HG02642 (cell line): ENCODE results near the gene ZSCAN25.

Source experiments
- ATAC-seq: cut with Tn5 transposase; IDR thresholded peaks from one replicate; pipeline ENCODE4 v1.9.1; 2021; ENCODE audit warnings: mild to moderate bottlenecking; ENCODE audit not compliant: unreplicated experiment, poor library complexity

The ZSCAN25 gene

DNA sequence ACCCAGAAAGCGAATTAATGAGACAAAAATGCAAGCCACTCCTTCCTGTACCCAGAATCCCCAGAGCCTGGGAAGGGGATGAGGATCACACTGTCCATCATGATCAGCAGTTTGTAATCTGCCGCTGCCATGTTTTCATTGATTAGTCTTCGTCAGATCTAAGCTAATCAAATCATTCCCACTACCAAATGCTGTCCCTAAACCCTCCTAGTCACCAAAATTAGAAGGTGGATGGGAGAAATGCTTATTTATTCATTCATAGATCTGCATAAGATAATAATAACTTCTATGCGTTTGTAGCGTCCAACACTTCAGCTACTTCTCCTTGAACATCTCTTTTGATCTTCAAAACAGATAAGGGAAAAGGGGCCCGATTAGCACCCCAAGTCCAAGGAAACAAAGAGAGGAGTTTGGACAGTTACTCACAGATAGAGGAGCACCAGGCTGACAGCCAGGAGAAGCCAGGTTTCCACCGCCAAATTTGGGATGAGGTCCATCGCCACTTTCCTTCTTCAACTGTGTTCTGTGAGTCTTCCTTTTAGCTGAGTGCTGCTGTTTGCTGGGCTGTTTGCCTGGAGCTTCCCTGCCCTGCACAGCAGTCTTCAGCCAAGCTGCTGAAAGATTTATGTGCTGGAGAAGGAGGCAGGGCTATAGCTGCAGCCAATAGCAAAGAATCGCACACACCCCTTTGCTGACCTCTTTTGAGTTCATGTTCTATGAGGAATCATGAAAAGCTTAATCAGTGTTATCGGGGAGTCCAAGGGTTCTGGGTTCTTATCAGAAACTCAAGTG is 62.9 kb downstream of the ZSCAN25 start, which contains the start of gene CYP3A5:
Gene CYP3A5, minus strand, starts transcription at position 597 of the 792 bp plus-strand sequence. Its CDS starts 100 bp downstream, at position 497.
- no peak for ATAC-seq
